ENCODE results near the gene BABAM2. TPM values are rescaled to one million over a fixed set of nuclear protein-coding genes. Genes with fewer than 3 reads are reported as not detected.
A peak's percentile ranks its signal among the peaks of the same experiment; 100 is the strongest.

Gene BABAM2
- total and polyA plus RNA-seq, 2 experiments from 2014 or later = 28.8 to 43.6 TPM

GRCh38 chr2:28381225-28382180 lies 491.0 kb downstream of the BABAM2 start:
- peak overlapping the region; percentile 96 for H3K27ac ChIP-seq
- DNase-seq (ENCODE audit: low spot score) = peak; percentile 77

GRCh38 chr2:28382755-28383154 lies 492.2 kb downstream of the BABAM2 start:
- peaks cover 44% of the 10 kb centered on the region for H3K4me1 ChIP-seq (ENCODE audit: insufficient read depth)
- H3K4me3 ChIP-seq = no peak overlapping the region
- H3K27me3 ChIP-seq = no peaks in the 10 kb centered on the region
- TF ChIP-seq EZH2phosphoT487 (IDR thresholded peaks at IDR 0.05; ENCODE audit: low read depth, severe bottlenecking, unreplicated experiment) (no peak), EZH2 (IDR thresholded peaks at IDR 0.05; ENCODE audit: borderline replicate concordance) (no peak)
- TF ChIP-seq, protein P1, sequence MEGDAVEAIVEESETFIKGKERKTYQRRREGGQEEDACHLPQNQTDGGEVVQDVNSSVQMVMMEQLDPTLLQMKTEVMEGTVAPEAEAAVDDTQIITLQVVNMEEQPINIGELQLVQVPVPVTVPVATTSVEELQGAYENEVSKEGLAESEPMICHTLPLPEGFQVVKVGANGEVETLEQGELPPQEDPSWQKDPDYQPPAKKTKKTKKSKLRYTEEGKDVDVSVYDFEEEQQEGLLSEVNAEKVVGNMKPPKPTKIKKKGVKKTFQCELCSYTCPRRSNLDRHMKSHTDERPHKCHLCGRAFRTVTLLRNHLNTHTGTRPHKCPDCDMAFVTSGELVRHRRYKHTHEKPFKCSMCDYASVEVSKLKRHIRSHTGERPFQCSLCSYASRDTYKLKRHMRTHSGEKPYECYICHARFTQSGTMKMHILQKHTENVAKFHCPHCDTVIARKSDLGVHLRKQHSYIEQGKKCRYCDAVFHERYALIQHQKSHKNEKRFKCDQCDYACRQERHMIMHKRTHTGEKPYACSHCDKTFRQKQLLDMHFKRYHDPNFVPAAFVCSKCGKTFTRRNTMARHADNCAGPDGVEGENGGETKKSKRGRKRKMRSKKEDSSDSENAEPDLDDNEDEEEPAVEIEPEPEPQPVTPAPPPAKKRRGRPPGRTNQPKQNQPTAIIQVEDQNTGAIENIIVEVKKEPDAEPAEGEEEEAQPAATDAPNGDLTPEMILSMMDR (IDR thresholded peaks at IDR 0.05; ENCODE audit: poor library complexity) = no peak
- 56% methylated on average over 7 of the region's 7 CpGs for WGBS (ENCODE audit: low lambda C conversion rate, missing lambda C conversion rate)
- DNase-seq (ENCODE audit: low spot score) = no peak
- H2AFZ ChIP-seq = no peak overlapping the region
- H3K9me2 ChIP-seq (replicated peaks; ENCODE audit: insufficient read depth) = no peaks in the 10 kb centered on the region
- no peak overlapping the region for H3K4me2 ChIP-seq
- no peaks in the 10 kb centered on the region for H4K20me1 ChIP-seq (ENCODE audit: insufficient read depth, poor library complexity, severe bottlenecking)
- H3K9me3 ChIP-seq (ENCODE audit: low read depth) = no peaks in the 10 kb centered on the region
- H3K79me2 ChIP-seq = no peaks in the 10 kb centered on the region
- peak overlapping the region; percentile 96 for H3K27ac ChIP-seq
- H3K36me3 ChIP-seq (replicated peaks; ENCODE audit: insufficient read depth, low read depth) = no peaks in the 10 kb centered on the region

More at GRCh38 chr2:28381225-28382180, 491.0 kb downstream of the BABAM2 start:
- no peaks in the 10 kb centered on the region for H3K36me3 ChIP-seq (replicated peaks; ENCODE audit: insufficient read depth, low read depth)
- no peaks in the 10 kb centered on the region for H3K79me2 ChIP-seq
- peak overlapping the region; percentile 9 for H3K4me2 ChIP-seq
- no peak overlapping the region for H2AFZ ChIP-seq
- no peaks in the 10 kb centered on the region for H3K27me3 ChIP-seq
- 72% methylated on average over 12 of the region's 12 CpGs for WGBS (ENCODE audit: low lambda C conversion rate, missing lambda C conversion rate)
- H3K4me3 ChIP-seq = no peak overlapping the region
- TF ChIP-seq EZH2 (IDR thresholded peaks at IDR 0.05; ENCODE audit: borderline replicate concordance) (no peak), EZH2phosphoT487 (IDR thresholded peaks at IDR 0.05; ENCODE audit: low read depth, severe bottlenecking, unreplicated experiment) (no peak)
- TF ChIP-seq, protein P1 (IDR thresholded peaks at IDR 0.05; ENCODE audit: poor library complexity) = no peak
- no peaks in the 10 kb centered on the region for H3K9me3 ChIP-seq (ENCODE audit: low read depth)
- H4K20me1 ChIP-seq (ENCODE audit: insufficient read depth, poor library complexity, severe bottlenecking) = no peaks in the 10 kb centered on the region
- H3K4me1 ChIP-seq (ENCODE audit: insufficient read depth) = peaks cover 46% of the 10 kb centered on the region
- no peaks in the 10 kb centered on the region for H3K9me2 ChIP-seq (replicated peaks; ENCODE audit: insufficient read depth)

DNA sequence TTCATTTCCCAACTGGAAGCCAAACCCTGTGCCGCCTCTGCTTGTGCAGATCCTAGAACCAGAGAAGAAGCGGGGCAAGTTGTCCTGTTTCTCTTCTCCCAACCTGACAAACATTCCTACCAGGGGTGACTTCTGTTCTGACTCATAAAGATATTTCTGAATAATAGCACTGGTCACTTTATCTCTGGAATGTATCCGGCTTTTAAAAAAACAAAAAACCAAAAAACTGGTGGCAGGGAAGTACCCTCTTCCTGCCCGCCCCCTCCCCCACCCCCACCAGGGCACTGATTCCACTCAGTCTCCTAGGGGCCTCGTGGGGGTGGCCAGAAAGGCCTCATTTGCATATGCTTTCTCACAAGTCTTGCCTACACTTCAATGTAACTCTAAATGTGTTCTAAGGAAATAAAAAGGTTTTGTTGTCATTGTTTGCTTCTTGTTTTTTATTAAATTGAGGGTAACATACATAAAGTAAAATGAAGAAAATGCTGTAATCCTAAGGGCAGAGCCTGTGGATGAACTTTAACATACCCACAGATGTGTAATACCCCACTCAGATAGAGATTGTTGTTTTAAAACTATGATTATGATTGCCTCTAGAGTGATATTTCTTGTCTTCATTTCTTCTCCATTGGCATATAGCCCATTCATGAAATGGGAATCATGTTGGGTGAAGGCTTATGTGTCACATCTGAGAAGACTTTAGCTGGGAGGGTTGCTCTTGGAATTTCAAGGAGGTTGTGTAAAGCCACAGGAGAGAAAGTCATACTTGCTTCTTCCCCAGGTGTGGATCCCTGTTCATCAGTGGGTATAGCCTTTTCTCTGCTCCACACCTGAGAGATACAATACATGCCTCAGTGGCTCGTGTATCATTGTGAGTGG lies 496.8 kb downstream of the BABAM2 start:
- Histone ChIP-seq H3K36me3 (replicated peaks; ENCODE audit: insufficient read depth, low read depth) (no peaks in the 10 kb centered on the region), H3K9me2 (replicated peaks; ENCODE audit: insufficient read depth) (no peaks in the 10 kb centered on the region), H4K20me1 (ENCODE audit: insufficient read depth, poor library complexity, severe bottlenecking) (no peaks in the 10 kb centered on the region), H2AFZ (no peak overlapping the region), H3K4me2 (no peak overlapping the region), H3K4me3 (no peak overlapping the region), H3K27ac (peak overlapping the region; percentile 36), H3K4me1 (ENCODE audit: insufficient read depth) (peaks cover 22% of the 10 kb centered on the region), H3K27me3 (no peaks in the 10 kb centered on the region), H3K79me2 (no peaks in the 10 kb centered on the region), H3K9me3 (ENCODE audit: low read depth) (no peaks in the 10 kb centered on the region)
- no peak for DNase-seq (ENCODE audit: low spot score)
- TF ChIP-seq EZH2 (IDR thresholded peaks at IDR 0.05; ENCODE audit: borderline replicate concordance) = no peak
- WGBS (ENCODE audit: low lambda C conversion rate, missing lambda C conversion rate) = 55% methylated on average over 6 of the region's 6 CpGs

Small RNAs within 50 kb of the gene (microRNA-seq; reads per million reads assigned to microRNA genes)
- gene MIR4263 = not detected

Small RNAs within 50 kb of the gene (small RNA-seq; reads per million reads assigned to genes)
- gene MIR4263 = not detected
- gene RF02271 = not detected

Other genes starting within 250 kb of the BABAM2 start
- 32.3 and 43.3 TPM in 2 replicates for gene SUPT7L, start 227.1 kb upstream of the BABAM2 start, total RNA-seq
- gene SUPT7L, start 227.1 kb upstream of the BABAM2 start, polyA plus RNA-seq = 27.3 and 30.7 TPM in 2 replicates
- gene SLC4A1AP, start 226.8 kb upstream of the BABAM2 start, total RNA-seq = 20.6 and 21.1 TPM in 2 replicates
- gene SLC4A1AP, start 226.8 kb upstream of the BABAM2 start, polyA plus RNA-seq = 21.9 and 22.1 TPM in 2 replicates
- gene MRPL33, start 119.0 kb upstream of the BABAM2 start, total RNA-seq = 148 and 206 TPM in 2 replicates
- 311 and 315 TPM in 2 replicates for gene MRPL33, start 119.0 kb upstream of the BABAM2 start, polyA plus RNA-seq
- 5.5 and 6.7 TPM in 2 replicates for gene RBKS, start 342 bp upstream of the BABAM2 start, total RNA-seq
- gene RBKS, start 342 bp upstream of the BABAM2 start, polyA plus RNA-seq = 6.0 and 7.2 TPM in 2 replicates

All from hepatocyte (in vitro differentiated cells).